ENCODE results near the gene ENTPD2. TPM values are rescaled to one million over a fixed set of nuclear protein-coding genes. Genes with fewer than 3 reads are reported as not detected.

Gene ENTPD2
- total RNA-seq, 1 experiment from 2014 or later: 4.0 TPM

GRCh38 chr9:137014166-137014565 lies 39.7 kb downstream of the ENTPD2 start:
- Histone ChIP-seq H4K20me1 (ENCODE audit: control insufficient read depth, insufficient read depth, insufficient read length) (peaks cover 2% of the 10 kb centered on the region), H3K4me1 (ENCODE audit: insufficient read depth, low read length) (no peaks in the 10 kb centered on the region), H4K8ac (replicated peaks; ENCODE audit: insufficient read length, low read depth, low read length) (no peak overlapping the region), H3K14ac (ENCODE audit: insufficient read depth, low read length) (no peak overlapping the region), H3K4ac (ENCODE audit: low read depth, low read length) (no peak overlapping the region), H2AFZ (ENCODE audit: low read length) (no peak overlapping the region), H3K27ac (ENCODE audit: insufficient read length, low read depth, low read length) (no peak overlapping the region), H3K79me1 (ENCODE audit: insufficient read depth, low read depth, low read length, poor library complexity, severe bottlenecking) (no peaks in the 10 kb centered on the region), H3K4me2 (ENCODE audit: insufficient read depth, insufficient read length, low read length) (no peak overlapping the region), H4K5ac (ENCODE audit: insufficient read length, low read depth, low read length) (no peak overlapping the region), H2AK5ac (ENCODE audit: insufficient read length, low read length) (no peak overlapping the region), H2BK12ac (ENCODE audit: insufficient read length, low read depth, low read length) (no peak overlapping the region), H3K23ac (ENCODE audit: insufficient read length, low read depth, low read length) (no peak overlapping the region), H4K91ac (ENCODE audit: insufficient read length, low read depth, low read length) (no peak overlapping the region), H3K18ac (ENCODE audit: insufficient read length, low read depth, low read length) (no peak overlapping the region), H3K79me2 (ENCODE audit: insufficient read depth, low read length) (no peaks in the 10 kb centered on the region), H2BK5ac (ENCODE audit: insufficient read length, low read length) (no peak overlapping the region), H3K56ac (ENCODE audit: insufficient read length, low read depth, low read length) (no peak overlapping the region), H3K9ac (ENCODE audit: extremely low read depth, insufficient read length, low read length) (no peak overlapping the region), H3K23me2 (ENCODE audit: insufficient read length, low read depth, low read length, poor library complexity, severe bottlenecking) (no peaks in the 10 kb centered on the region), H3K27me3 (ENCODE audit: insufficient read depth, low read length) (no peaks in the 10 kb centered on the region), H3T11ph (ENCODE audit: low read length) (no peak overlapping the region), H3K9me3 (ENCODE audit: control insufficient read depth, low read depth, low read length) (no peaks in the 10 kb centered on the region), H2BK15ac (ENCODE audit: low read depth, low read length) (no peak overlapping the region), H2BK20ac (ENCODE audit: low read depth, low read length, poor library complexity, severe bottlenecking) (no peak overlapping the region), H2BK120ac (ENCODE audit: low read depth, low read length, poor library complexity, severe bottlenecking) (no peak overlapping the region)
- TF ChIP-seq CTCF (conservative IDR thresholded peaks at IDR 0.05): no peak
- Mint-ChIP-seq H3K36me3 (ENCODE audit: insufficient read depth in 1 of 3, low read depth in 3 of 3) (peaks cover 4 to 13% (median 8%) of the 10 kb centered on the region in 3 experiments; a peak in 5 of 7 replicates), H3K9me3 (no peaks in the 10 kb centered on the region), H3K4me1 (no peaks in the 10 kb centered on the region; a peak in 1 of 4 replicates), H3K4me3 (no peak overlapping the region), H3K27ac (no peak overlapping the region), H3K27me3 (ENCODE audit: low read depth) (no peaks in the 10 kb centered on the region; the same call in 1 of the 2 replicates)
- WGBS (ENCODE audit: extremely low coverage, insufficient read length, low lambda C conversion rate): no CpG with 5 or more reads among the region's 23 CpGs
- DNase-seq: no peak

All from H9 (cell line).